ENCODE results near the gene SNX27.

GRCh38 chr1:151720125-151720524 is 108.3 kb downstream of the SNX27 start:
- TF ChIP-seq CTCF (IDR thresholded peaks at IDR 0.05) (no peak), POLR2A (IDR thresholded peaks at IDR 0.05) (no peak)
